HCT116 (cell line): ENCODE measurements around the gene CH25H. TPM values are rescaled to one million over a fixed set of nuclear protein-coding genes. Genes with fewer than 3 reads are reported as not detected.

Experiments
- ATAC-seq: fragments of 200-7000 bp; cut with Tn5 transposase; 2 replicates; pipeline ENCODE4 v1.9.1; 2020; ENCODE audit warnings: mild to moderate bottlenecking, moderate library complexity
- BruUV-seq: library from RNA; stranded (reverse); fragments of 400-500 nt; replicated peaks from 2 replicates; lab custom pipeline; 2021; lab: Mats Ljungman, UMichigan
- CTCF ChIA-PET: fragments of 300-600 bp; sonication (Branson Sonifier 250); formaldehyde crosslinking; loops from one replicate; lab custom pipeline; 2021; ENCODE audit warnings: antibody characterized with exemption; lab: Charles Lee
- POLR2A ChIA-PET: fragments of 300-600, 350-600 bp; sonication (Branson Sonifier 250); formaldehyde crosslinking; loops from one replicate; lab custom pipeline; 2021; ENCODE audit warnings: antibody characterized with exemption; lab: Charles Lee
- RAD21 ChIA-PET, 2 experiments: fragments of 300-600 bp; sonication (Branson Sonifier 250); formaldehyde crosslinking; loops; one replicate each; lab custom pipeline; 2023; ENCODE audit warnings: low total read pairs in 2 of 2; ENCODE audit not compliant: uncharacterized antibody in 2 of 2, unreplicated experiment in 2 of 2, low non-redundant PET in 1 of 2; lab: Charles Lee
- DNase-seq: peaks from one replicate; pipeline ENCODE4 v3.0.0-alpha.2; 2010; ENCODE audit warnings: low read depth, low spot score
- H2AFZ ChIP-seq: fragments of 200-600 bp; shearing (Covaris generic), sonication (generic); 2 replicates; pipeline ENCODE4 v1.6.1; 2017; ENCODE audit warnings: low read depth, mixed run types, mixed read lengths, antibody characterized with exemption, low read length; ENCODE audit not compliant: poor library complexity, severe bottlenecking
- H3K27ac ChIP-seq: 2 replicates; pipeline ENCODE4 v1.5.1; 2012; ENCODE audit warnings: low read depth, low read length
- H3K27me3 ChIP-seq: fragments of 200-600 bp; sonication (generic); 2 replicates; pipeline ENCODE4 v1.6.1; 2016; ENCODE audit warnings: mixed run types, low read length, mixed read lengths; ENCODE audit not compliant: insufficient read depth
- H3K36me3 ChIP-seq, 2 experiments: fragments of 200-500 bp in 1 of 2; fragments of 200-600 bp in 1 of 2; sonication (Bioruptor generic) in 1 of 2; sonication (generic) in 1 of 2; 2 replicates each; pipeline versions ENCODE4 v1.5.1 to v1.6.1; 2014 to 2016; ENCODE audit warnings: low read length in 2 of 2, inconsistent platforms in 1 of 2, mixed read lengths in 1 of 2, mixed run types in 1 of 2; ENCODE audit not compliant: insufficient read depth in 2 of 2, control insufficient read depth in 1 of 2
- H3K4me1 ChIP-seq, 2 experiments: fragments of 200-600 bp in 1 of 2; sonication (generic) in 1 of 2; 2 replicates each; pipeline versions ENCODE4 v1.5.1 to v1.6.1; 2012 to 2017; ENCODE audit warnings: low read length in 2 of 2, inconsistent platforms in 1 of 2, mild to moderate bottlenecking in 1 of 2, mixed read lengths in 1 of 2, mixed run types in 1 of 2, moderate library complexity in 1 of 2; ENCODE audit not compliant: insufficient read depth in 2 of 2, control insufficient read depth in 1 of 2
- H3K4me2 ChIP-seq: fragments of 200-600 bp; sonication (generic); 2 replicates; pipeline ENCODE4 v1.6.1; 2017; ENCODE audit warnings: mixed run types, low read length, mixed read lengths
- H3K4me3 ChIP-seq, 2 experiments: fragments of 200-600 bp in 1 of 2; sonication (generic) in 1 of 2; replicated peaks in 1 of 2; 2 replicates each; pipeline ENCODE4 v1.5.1; 2011 to 2016; ENCODE audit warnings: low read length in 2 of 2, control low read depth in 1 of 2, low read depth in 1 of 2, mild to moderate bottlenecking in 1 of 2, mixed read lengths in 1 of 2, mixed run types in 1 of 2
- H3K79me2 ChIP-seq: fragments of 200-600 bp; sonication (generic); 2 replicates; pipeline ENCODE4 v1.6.1; 2017; ENCODE audit warnings: mild to moderate bottlenecking, mixed run types, low read length, moderate library complexity, mixed read lengths; ENCODE audit not compliant: insufficient read depth
- H3K9ac ChIP-seq: fragments of 200-600 bp; sonication (generic); 2 replicates; pipeline ENCODE4 v1.6.1; 2016; ENCODE audit warnings: low read length, mixed read lengths
- H3K9me2 ChIP-seq: fragments of 200-600 bp; sonication (generic), shearing (Covaris generic); 2 replicates; pipeline ENCODE4 v1.6.1; 2017; ENCODE audit warnings: mixed run types, mild to moderate bottlenecking, moderate library complexity; ENCODE audit not compliant: insufficient read depth
- H3K9me3 ChIP-seq, 2 experiments: fragments of 200-500 bp in 1 of 2; fragments of 200-600 bp in 1 of 2; sonication (Bioruptor generic) in 1 of 2; sonication (generic) in 1 of 2; 2 replicates each; pipeline ENCODE4 v1.6.1; 2014 to 2017; ENCODE audit warnings: low read length in 2 of 2, mixed read lengths in 2 of 2, inconsistent platforms in 1 of 2, low read depth in 1 of 2, mild to moderate bottlenecking in 1 of 2, mixed run types in 1 of 2, moderate library complexity in 1 of 2; ENCODE audit not compliant: control insufficient read depth in 1 of 2, insufficient read depth in 1 of 2
- H4K20me1 ChIP-seq: fragments of 200-600 bp; sonication (generic), shearing (Covaris generic); 2 replicates; pipeline ENCODE4 v1.6.1; 2017; ENCODE audit warnings: mixed run types, mild to moderate bottlenecking, moderate library complexity; ENCODE audit not compliant: insufficient read depth
- CBX3 ChIP-seq: IDR thresholded peaks from 2 replicates; pipeline ENCODE4 v1.6.1; 2012; ENCODE audit warnings: low read depth
- CEBPB ChIP-seq: IDR thresholded peaks from 2 replicates; pipeline ENCODE4 v1.6.1; 2012; ENCODE audit warnings: low read depth
- EGR1 ChIP-seq: IDR thresholded peaks from 2 replicates; pipeline ENCODE4 v1.6.1; 2012; ENCODE audit warnings: low read depth
- ELF1 ChIP-seq: IDR thresholded peaks from 2 replicates; pipeline ENCODE4 v1.6.1; 2012; ENCODE audit warnings: low read depth, borderline replicate concordance
- POLR2AphosphoS5 ChIP-seq: IDR thresholded peaks from 2 replicates; pipeline ENCODE4 v1.6.1; 2011; ENCODE audit warnings: mild to moderate bottlenecking, low read depth, low read length, moderate library complexity
- SIN3A ChIP-seq: IDR thresholded peaks from 2 replicates; pipeline ENCODE4 v1.6.1; 2012; ENCODE audit warnings: low read depth
- SP1 ChIP-seq: IDR thresholded peaks from 2 replicates; pipeline ENCODE4 v1.6.1; 2012; ENCODE audit warnings: low read depth
- TCF7L2 ChIP-seq: IDR thresholded peaks from 2 replicates; pipeline ENCODE4 v1.7.0; 2011; ENCODE audit warnings: borderline replicate concordance, inconsistent platforms; ENCODE audit not compliant: insufficient read depth, insufficient read length; ENCODE audit errors: extremely low read depth
- YY1 ChIP-seq: IDR thresholded peaks from 2 replicates; pipeline ENCODE4 v1.6.1; 2011; ENCODE audit warnings: low read length, low read depth, moderate library complexity, mild to moderate bottlenecking; ENCODE audit not compliant: insufficient replicate concordance; ENCODE audit errors: extremely low read depth
- ZFX ChIP-seq: fragments of 450-650 bp; IDR thresholded peaks from 2 replicates; pipeline ENCODE4 v1.6.1; 2017
- intact Hi-C: fragments of 100-400 bp; cut with micrococcal nuclease; formaldehyde crosslinking; loops from 2 replicates; pipeline ENCODE4 v1.10.0; 2022
- total RNA-seq: library from RNA; stranded (reverse); gene quantifications from one replicate; pipeline ENCODE4 v1.2.1, GENCODE V29; 2021; ENCODE audit not compliant: unreplicated experiment
- TF ChIP-seq, protein P1 (sequence below): IDR thresholded peaks from 2 replicates; pipeline ENCODE4 v1.6.1; 2011; ENCODE audit warnings: mild to moderate bottlenecking, low read length, moderate library complexity; ENCODE audit not compliant: insufficient replicate concordance; ENCODE audit errors: extremely low read depth
- TF ChIP-seq, protein P2 (sequence below): IDR thresholded peaks from 2 replicates; pipeline ENCODE4 v1.6.1; 2012
- TF ChIP-seq, protein P3 (sequence below): IDR thresholded peaks from 2 replicates; pipeline ENCODE4 v1.6.1; 2012

Gene CH25H
- total RNA-seq, 1 experiment from 2014 or later = not detected

DNA sequence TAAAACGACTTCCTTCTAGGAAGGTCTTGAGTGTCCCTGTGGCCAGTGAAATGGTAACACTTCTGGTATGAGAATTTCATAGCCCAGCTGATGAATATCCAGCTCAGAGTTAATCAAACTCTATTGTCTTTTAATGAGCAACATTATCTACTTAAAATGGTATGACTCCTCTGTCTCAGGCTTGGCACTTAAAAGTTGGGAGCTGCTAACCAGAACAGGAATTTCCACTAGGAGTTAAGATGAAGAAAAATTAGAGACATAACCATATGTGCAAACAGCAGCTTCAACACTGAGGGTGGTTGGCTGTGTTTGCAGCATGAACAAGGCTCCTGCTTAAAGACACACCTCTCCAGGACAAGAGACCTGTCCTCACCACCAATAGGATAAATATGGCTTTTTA, 46.8 kb downstream of the CH25H start:
- intact Hi-C loops = no loop called here
- POLR2A ChIA-PET = no interaction called here

DNA sequence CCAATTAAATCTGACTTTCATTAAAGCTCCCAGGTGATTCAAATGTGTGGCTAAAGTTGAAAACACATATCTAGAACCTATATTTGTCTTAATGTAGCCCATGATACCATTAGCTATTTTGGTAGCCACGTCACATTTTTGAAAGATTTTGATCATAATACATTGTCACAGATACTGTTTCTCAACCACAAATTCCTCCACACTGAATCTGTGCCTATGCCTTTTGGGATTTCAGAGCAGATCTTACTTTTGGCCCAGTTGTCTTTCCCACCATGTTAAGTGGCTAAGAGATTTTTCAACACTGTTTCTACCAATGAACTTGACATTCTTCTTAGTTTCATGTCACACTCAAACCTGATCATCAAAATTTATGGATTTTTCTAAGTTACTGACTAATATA, 47.4 kb downstream of the CH25H start:
- TF ChIP-seq TCF7L2 = no peak
- TF ChIP-seq, protein P1, sequence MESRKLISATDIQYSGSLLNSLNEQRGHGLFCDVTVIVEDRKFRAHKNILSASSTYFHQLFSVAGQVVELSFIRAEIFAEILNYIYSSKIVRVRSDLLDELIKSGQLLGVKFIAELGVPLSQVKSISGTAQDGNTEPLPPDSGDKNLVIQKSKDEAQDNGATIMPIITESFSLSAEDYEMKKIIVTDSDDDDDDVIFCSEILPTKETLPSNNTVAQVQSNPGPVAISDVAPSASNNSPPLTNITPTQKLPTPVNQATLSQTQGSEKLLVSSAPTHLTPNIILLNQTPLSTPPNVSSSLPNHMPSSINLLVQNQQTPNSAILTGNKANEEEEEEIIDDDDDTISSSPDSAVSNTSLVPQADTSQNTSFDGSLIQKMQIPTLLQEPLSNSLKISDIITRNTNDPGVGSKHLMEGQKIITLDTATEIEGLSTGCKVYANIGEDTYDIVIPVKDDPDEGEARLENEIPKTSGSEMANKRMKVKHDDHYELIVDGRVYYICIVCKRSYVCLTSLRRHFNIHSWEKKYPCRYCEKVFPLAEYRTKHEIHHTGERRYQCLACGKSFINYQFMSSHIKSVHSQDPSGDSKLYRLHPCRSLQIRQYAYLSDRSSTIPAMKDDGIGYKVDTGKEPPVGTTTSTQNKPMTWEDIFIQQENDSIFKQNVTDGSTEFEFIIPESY = no peak
- no peak for TF ChIP-seq EGR1
- TF ChIP-seq ZFX = no peak
- no peak for TF ChIP-seq CBX3
- TF ChIP-seq SIN3A = no peak
- TF ChIP-seq, protein P2, sequence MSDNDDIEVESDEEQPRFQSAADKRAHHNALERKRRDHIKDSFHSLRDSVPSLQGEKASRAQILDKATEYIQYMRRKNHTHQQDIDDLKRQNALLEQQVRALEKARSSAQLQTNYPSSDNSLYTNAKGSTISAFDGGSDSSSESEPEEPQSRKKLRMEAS = no peak
- no peak for TF ChIP-seq CEBPB
- TF ChIP-seq, protein P3, sequence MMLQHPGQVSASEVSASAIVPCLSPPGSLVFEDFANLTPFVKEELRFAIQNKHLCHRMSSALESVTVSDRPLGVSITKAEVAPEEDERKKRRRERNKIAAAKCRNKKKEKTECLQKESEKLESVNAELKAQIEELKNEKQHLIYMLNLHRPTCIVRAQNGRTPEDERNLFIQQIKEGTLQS = no peak
- no peak for TF ChIP-seq SP1
- TF ChIP-seq POLR2AphosphoS5 = no peak
- no peak for TF ChIP-seq ELF1
- Histone ChIP-seq H3K9me3 (no peaks in the 10 kb centered on the region), H3K79me2 (no peaks in the 10 kb centered on the region), H3K4me1 (no peaks in the 10 kb centered on the region), H3K9ac (no peak overlapping the region), H3K36me3 (no peaks in the 10 kb centered on the region), H3K27ac (no peak overlapping the region), H2AFZ (no peak overlapping the region), H3K27me3 (no peaks in the 10 kb centered on the region), H3K9me2 (no peaks in the 10 kb centered on the region), H3K4me3 (no peak overlapping the region), H3K4me2 (no peak overlapping the region), H4K20me1 (no peaks in the 10 kb centered on the region)
- CTCF ChIA-PET = no interaction called here
- POLR2A ChIA-PET = no interaction called here
- RAD21 ChIA-PET = no interaction called here
- DNase-seq (no peak), ATAC-seq (no peak)
- no TSS peak for BruUV-seq
- intact Hi-C loops = no loop called here

More for the DNA sequence above, 46.8 kb downstream of the CH25H start:
- Histone ChIP-seq H3K9me2 (no peaks in the 10 kb centered on the region), H3K4me1 (no peaks in the 10 kb centered on the region), H3K36me3 (no peaks in the 10 kb centered on the region), H4K20me1 (no peaks in the 10 kb centered on the region), H2AFZ (no peak overlapping the region), H3K9ac (no peak overlapping the region), H3K9me3 (no peaks in the 10 kb centered on the region), H3K27me3 (no peaks in the 10 kb centered on the region), H3K27ac (no peak overlapping the region), H3K4me2 (no peak overlapping the region), H3K79me2 (no peaks in the 10 kb centered on the region), H3K4me3 (no peak overlapping the region)
- ATAC-seq (no peak), DNase-seq (no peak)
- no TSS peak for BruUV-seq
- CTCF ChIA-PET = no interaction called here
- RAD21 ChIA-PET = no interaction called here
- TF ChIP-seq ZFX (no peak), YY1 (no peak)
